Osteoblast (primary cell): ENCODE data around the gene ZFP92. TPM values are rescaled to one million over a fixed set of nuclear protein-coding genes. Genes with fewer than 3 reads are reported as not detected.

Experiments
- DNase-seq: peaks from one replicate; pipeline ENCODE4 v3.0.0; 2011; ENCODE audit warnings: low spot score, mixed read lengths; ENCODE audit not compliant: insufficient read length; ENCODE audit errors: missing footprints
- H2AFZ ChIP-seq: 2 replicates; pipeline ENCODE4 v1.6.0; 2011; ENCODE audit warnings: mild to moderate bottlenecking, low read length
- H3K27ac ChIP-seq: 2 replicates; pipeline ENCODE4 v1.5.1; 2011; ENCODE audit warnings: mild to moderate bottlenecking, low read depth, low read length, moderate library complexity
- H3K27me3 ChIP-seq: 2 replicates; pipeline ENCODE4 v1.6.0; 2012; ENCODE audit warnings: mild to moderate bottlenecking, control low read depth, inconsistent platforms, low read length, moderate library complexity; ENCODE audit not compliant: insufficient read depth
- H3K36me3 ChIP-seq: 2 replicates; pipeline ENCODE4 v1.5.1; 2011; ENCODE audit warnings: mild to moderate bottlenecking, low read length, control low read depth, moderate library complexity; ENCODE audit not compliant: insufficient read depth
- H3K4me1 ChIP-seq: 2 replicates; pipeline ENCODE4 v1.5.1; 2011; ENCODE audit warnings: mild to moderate bottlenecking, low read length, control low read depth, moderate library complexity; ENCODE audit not compliant: insufficient read depth
- H3K4me2 ChIP-seq: 2 replicates; pipeline ENCODE4 v1.6.0; 2011; ENCODE audit warnings: mild to moderate bottlenecking, low read length; ENCODE audit not compliant: insufficient read depth
- H3K4me3 ChIP-seq: fragments of 200-600 bp; sonication (generic); 3 replicates; pipeline ENCODE4 v1.5.1; 2012; ENCODE audit warnings: mild to moderate bottlenecking, low read length, inconsistent platforms; ENCODE audit not compliant: insufficient read depth
- H3K79me2 ChIP-seq: 2 replicates; pipeline ENCODE4 v1.6.0; 2012; ENCODE audit warnings: mild to moderate bottlenecking, low read length, control low read depth, inconsistent platforms; ENCODE audit not compliant: insufficient read depth
- H3K9me3 ChIP-seq: 2 replicates; pipeline ENCODE4 v1.5.1; 2011; ENCODE audit warnings: low read depth, low read length, control low read depth
- H4K20me1 ChIP-seq: 2 replicates; pipeline ENCODE4 v1.6.0; 2012; ENCODE audit warnings: mild to moderate bottlenecking, low read length, control low read depth; ENCODE audit not compliant: insufficient read depth
- total RNA-seq: library from RNA; depleted of rRNA; stranded (reverse); fragments of >200 nt; gene quantifications from 2 replicates; pipeline ENCODE4 v1.2.3, GENCODE V29; 2012
- TF ChIP-seq, protein P1 (sequence below): IDR thresholded peaks from 2 replicates; pipeline ENCODE4 v1.5.1; 2011; ENCODE audit warnings: mild to moderate bottlenecking, low read depth, low read length, moderate library complexity; ENCODE audit errors: extremely low read depth

Gene ZFP92
- total RNA-seq, 1 donor = not detected

DNA sequence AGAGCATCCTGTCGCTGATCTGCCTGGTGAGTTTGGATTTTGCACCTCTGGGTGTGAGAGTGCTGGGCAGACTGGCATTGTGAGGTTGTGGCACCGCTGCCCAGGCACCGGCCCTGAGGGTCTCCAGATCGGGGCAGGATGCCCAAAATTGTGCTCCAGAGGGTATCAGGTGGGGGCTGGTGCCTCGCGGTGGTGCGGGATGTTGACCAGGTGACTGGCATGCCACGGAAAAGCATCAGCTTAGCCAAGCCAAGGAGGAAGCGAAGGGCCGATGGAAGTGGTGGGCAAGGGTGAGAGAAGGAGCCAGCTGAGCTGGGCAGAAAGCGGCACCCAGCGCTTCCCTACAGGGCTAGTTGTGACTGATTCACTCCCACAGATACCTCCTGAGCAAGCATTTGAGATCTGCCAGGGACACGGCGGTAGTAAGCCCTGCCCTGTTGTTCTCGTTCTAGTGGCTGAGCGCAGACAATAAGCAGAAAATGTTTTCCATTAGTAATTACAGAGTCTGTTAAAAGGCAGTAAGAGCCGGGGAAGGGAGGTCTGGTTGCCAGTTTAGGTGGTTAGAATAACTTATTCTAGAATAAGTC lies 809 bp downstream of the ZFP92 start:
- peak; percentile 86 for DNase-seq
- H3K4me1 ChIP-seq = no peaks in the 10 kb centered on the region
- H3K9me3 ChIP-seq = no peaks in the 10 kb centered on the region
- no peak overlapping the region for H3K4me3 ChIP-seq
- H3K27me3 ChIP-seq = peaks cover 45% of the 10 kb centered on the region
- H3K4me2 ChIP-seq = peak overlapping the region; percentile 18
- no peak overlapping the region for H3K27ac ChIP-seq
- H4K20me1 ChIP-seq = no peaks in the 10 kb centered on the region
- TF ChIP-seq, protein P1, sequence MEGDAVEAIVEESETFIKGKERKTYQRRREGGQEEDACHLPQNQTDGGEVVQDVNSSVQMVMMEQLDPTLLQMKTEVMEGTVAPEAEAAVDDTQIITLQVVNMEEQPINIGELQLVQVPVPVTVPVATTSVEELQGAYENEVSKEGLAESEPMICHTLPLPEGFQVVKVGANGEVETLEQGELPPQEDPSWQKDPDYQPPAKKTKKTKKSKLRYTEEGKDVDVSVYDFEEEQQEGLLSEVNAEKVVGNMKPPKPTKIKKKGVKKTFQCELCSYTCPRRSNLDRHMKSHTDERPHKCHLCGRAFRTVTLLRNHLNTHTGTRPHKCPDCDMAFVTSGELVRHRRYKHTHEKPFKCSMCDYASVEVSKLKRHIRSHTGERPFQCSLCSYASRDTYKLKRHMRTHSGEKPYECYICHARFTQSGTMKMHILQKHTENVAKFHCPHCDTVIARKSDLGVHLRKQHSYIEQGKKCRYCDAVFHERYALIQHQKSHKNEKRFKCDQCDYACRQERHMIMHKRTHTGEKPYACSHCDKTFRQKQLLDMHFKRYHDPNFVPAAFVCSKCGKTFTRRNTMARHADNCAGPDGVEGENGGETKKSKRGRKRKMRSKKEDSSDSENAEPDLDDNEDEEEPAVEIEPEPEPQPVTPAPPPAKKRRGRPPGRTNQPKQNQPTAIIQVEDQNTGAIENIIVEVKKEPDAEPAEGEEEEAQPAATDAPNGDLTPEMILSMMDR = no peak
- no peak overlapping the region for H2AFZ ChIP-seq
- no peaks in the 10 kb centered on the region for H3K79me2 ChIP-seq
- no peaks in the 10 kb centered on the region for H3K36me3 ChIP-seq

DNA sequence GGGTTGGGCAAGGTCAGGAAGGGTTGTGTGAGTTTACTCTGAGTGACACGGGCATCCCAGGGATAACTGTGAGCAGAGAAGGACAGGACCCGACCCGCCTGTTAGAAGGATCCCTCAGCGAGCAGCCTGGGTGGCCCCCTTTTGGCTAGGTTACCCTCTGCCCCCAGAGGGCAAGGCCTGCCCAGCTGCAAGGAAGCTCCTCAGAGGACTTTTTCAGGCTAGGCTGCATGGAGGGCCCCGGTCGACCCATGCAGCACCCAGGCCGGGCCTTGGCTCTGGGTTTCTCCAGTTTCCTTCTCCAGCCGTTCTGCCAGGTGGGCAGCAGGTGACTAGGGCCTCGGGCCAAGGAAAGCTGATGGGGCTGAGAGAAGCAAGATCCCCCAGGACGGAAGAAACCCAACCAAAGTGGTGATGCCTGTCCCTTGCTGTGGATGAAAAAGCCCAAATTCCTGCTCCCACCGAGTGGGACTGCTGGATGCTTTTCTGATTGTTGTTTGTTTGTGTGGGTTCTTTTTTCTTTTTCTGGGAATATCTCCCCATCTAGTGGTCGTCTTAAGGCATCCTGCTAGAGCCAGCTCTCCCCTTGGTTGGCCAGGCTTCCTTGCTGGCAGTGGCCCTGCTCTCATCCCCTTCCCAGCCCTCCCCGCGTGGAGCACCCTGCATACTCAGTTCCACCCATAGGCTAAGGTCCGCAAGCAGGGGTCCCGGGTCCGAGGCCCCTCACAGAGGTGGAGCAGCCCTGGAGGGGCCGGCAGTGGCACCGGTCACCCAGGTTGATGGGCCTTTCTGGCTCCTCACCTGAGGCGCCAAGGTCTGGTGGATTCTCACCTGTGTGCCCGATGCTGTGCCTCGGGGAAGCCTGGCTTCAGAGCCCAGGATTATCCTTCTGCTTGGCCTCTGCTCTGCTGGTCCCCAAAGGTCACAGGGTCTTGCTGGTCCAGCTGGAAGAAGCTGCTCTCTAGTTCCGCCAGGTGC lies 1.8 kb downstream of the ZFP92 start:
- no peaks in the 10 kb centered on the region for H3K79me2 ChIP-seq
- H3K27ac ChIP-seq = no peak overlapping the region
- H3K4me1 ChIP-seq = no peaks in the 10 kb centered on the region
- TF ChIP-seq, protein P1 = no peak
- no peaks in the 10 kb centered on the region for H3K36me3 ChIP-seq
- H3K27me3 ChIP-seq = peaks cover 45% of the 10 kb centered on the region
- no peak overlapping the region for H3K4me2 ChIP-seq
- H4K20me1 ChIP-seq = no peaks in the 10 kb centered on the region
- DNase-seq = peak; percentile 81
- H3K4me3 ChIP-seq = no peak overlapping the region
- H2AFZ ChIP-seq = no peak overlapping the region
- no peaks in the 10 kb centered on the region for H3K9me3 ChIP-seq

- DNase-seq = peak; percentile 31
- TF ChIP-seq, protein P1 = no peak
Measured at GRCh38 chrX:153413731-153414130, 2.5 kb downstream of the ZFP92 start.

More at GRCh38 chrX:153413731-153414130, 2.5 kb downstream of the ZFP92 start:
- no peaks in the 10 kb centered on the region for H4K20me1 ChIP-seq
- H3K4me3 ChIP-seq = no peak overlapping the region
- H3K4me2 ChIP-seq = no peak overlapping the region
- no peaks in the 10 kb centered on the region for H3K9me3 ChIP-seq
- no peak overlapping the region for H2AFZ ChIP-seq
- no peaks in the 10 kb centered on the region for H3K79me2 ChIP-seq
- H3K4me1 ChIP-seq = no peaks in the 10 kb centered on the region
- H3K27me3 ChIP-seq = peaks cover 45% of the 10 kb centered on the region
- H3K27ac ChIP-seq = no peak overlapping the region
- H3K36me3 ChIP-seq = no peaks in the 10 kb centered on the region
